Stomach (tissue), 4 donors: Measurements from ENCODE around the gene NRL.

Experiments
- POLR2A ChIP-seq, 4 donors: fragments of 450-650 bp; IDR thresholded peaks; one replicate each; pipeline ENCODE4 v1.6.1; 2016; ENCODE audit warnings: antibody characterized with exemption in 4 of 4, control low read depth in 2 of 4, mild to moderate bottlenecking in 1 of 4, moderate library complexity in 1 of 4
- POLR2AphosphoS5 ChIP-seq, 3 donors: sonication (generic); formaldehyde crosslinking; IDR thresholded peaks; one replicate each; pipeline ENCODE4 v1.6.1; 2016; ENCODE audit warnings: antibody characterized with exemption in 3 of 3
- TF ChIP-seq, protein P1 (sequence below), 7 experiments: fragments of 450-650 bp in 4 of 7; fragments of 200-600 bp in 3 of 7; sonication (generic) in 3 of 7; IDR thresholded peaks; one replicate each; pipeline ENCODE4 v1.5.1; 2016 to 2019; ENCODE audit warnings: antibody characterized with exemption in 7 of 7, control low read depth in 2 of 7, mild to moderate bottlenecking in 1 of 7

DNA sequence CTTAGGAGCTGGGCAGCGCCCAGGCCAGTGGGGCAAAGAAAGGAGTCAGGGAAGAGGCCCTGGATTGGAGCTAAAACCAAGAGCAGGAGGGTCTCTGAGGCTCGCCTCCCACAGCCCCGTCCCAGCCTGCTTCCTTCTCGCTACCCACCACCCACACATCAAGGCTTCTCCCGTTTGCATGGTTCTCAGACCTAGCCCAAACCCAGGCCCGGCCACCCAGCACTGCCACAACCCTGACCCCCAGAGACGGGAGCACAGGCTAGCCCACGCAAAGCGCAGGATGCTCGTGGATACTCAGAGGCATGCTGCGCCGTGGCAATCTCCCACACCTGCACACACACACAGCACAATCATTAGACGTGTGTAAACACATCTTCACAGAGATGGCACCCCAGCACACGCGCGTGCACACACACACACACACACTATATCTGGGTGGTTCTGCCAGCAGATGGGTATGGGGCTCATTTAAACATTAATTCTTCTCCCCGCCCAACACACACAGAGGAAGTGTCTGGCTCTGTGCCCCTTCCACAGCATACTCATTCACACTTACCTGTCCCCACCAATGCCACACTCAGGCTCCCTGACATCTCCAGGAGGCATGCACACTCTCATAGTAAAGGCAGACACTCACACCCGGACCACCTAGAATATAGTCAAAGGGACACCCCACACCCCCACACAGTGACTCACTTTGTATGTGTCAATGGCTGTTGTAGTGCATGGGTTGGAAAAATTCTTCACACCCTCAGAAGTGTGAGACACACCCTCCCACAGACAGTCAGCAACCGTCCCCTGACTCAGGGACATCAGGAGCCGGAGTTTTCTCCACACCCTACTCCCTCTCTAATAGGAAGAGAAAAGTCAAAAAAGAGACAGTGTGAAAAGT, 61.8 kb downstream of the NRL start:
- TF ChIP-seq, protein P1, sequence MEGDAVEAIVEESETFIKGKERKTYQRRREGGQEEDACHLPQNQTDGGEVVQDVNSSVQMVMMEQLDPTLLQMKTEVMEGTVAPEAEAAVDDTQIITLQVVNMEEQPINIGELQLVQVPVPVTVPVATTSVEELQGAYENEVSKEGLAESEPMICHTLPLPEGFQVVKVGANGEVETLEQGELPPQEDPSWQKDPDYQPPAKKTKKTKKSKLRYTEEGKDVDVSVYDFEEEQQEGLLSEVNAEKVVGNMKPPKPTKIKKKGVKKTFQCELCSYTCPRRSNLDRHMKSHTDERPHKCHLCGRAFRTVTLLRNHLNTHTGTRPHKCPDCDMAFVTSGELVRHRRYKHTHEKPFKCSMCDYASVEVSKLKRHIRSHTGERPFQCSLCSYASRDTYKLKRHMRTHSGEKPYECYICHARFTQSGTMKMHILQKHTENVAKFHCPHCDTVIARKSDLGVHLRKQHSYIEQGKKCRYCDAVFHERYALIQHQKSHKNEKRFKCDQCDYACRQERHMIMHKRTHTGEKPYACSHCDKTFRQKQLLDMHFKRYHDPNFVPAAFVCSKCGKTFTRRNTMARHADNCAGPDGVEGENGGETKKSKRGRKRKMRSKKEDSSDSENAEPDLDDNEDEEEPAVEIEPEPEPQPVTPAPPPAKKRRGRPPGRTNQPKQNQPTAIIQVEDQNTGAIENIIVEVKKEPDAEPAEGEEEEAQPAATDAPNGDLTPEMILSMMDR (IDR thresholded peaks at IDR 0.05) = no peak
- TF ChIP-seq POLR2AphosphoS5 (IDR thresholded peaks at IDR 0.05) (no peak), POLR2A (IDR thresholded peaks at IDR 0.05) (no peak)
